Vagina (tissue), 2 donors: ENCODE measurements around the gene TM9SF2. TPM values are rescaled to one million over a fixed set of nuclear protein-coding genes. Genes with fewer than 3 reads are reported as not detected.

ENCODE experiments used
- DNase-seq, 2 donors: peaks; one replicate each; pipeline ENCODE4 v3.0.0-alpha.2; 2017; ENCODE audit errors: extremely low spot score in 2 of 2
- H3K27ac ChIP-seq: fragments of 200-600 bp; sonication (generic); one replicate; pipeline ENCODE4 v1.5.1; 2019
- H3K27me3 ChIP-seq: fragments of 200-600 bp; sonication (generic); one replicate; pipeline ENCODE4 v1.5.1; 2019
- H3K36me3 ChIP-seq, 2 donors: fragments of 200-600 bp; sonication (generic); one replicate each; pipeline ENCODE4 v1.5.1; 2017 to 2019
- H3K4me1 ChIP-seq: fragments of 200-600 bp; sonication (generic); one replicate; pipeline ENCODE4 v1.5.1; 2019
- H3K4me3 ChIP-seq, 2 donors: fragments of 200-600 bp; sonication (generic); 1 replicate in 1 of 2; 2 replicates in 1 of 2; pipeline ENCODE4 v1.5.1; 2016 to 2019
- H3K9me3 ChIP-seq: fragments of 200-600 bp; sonication (generic); one replicate; pipeline ENCODE4 v1.5.1; 2019
- CTCF ChIP-seq, 3 experiments: fragments of 450-650 bp in 2 of 3; fragments of 200-600 bp in 1 of 3; sonication (generic) in 1 of 3; IDR thresholded peaks; one replicate each; pipeline ENCODE4 v1.5.1; 2017 to 2019; ENCODE audit warnings: antibody characterized with exemption in 3 of 3, mild to moderate bottlenecking in 2 of 3, moderate library complexity in 2 of 3
- POLR2A ChIP-seq, 2 donors: fragments of 450-650 bp; IDR thresholded peaks; one replicate each; pipeline ENCODE4 v1.6.1; 2017; ENCODE audit warnings: antibody characterized with exemption in 2 of 2, mild to moderate bottlenecking in 2 of 2, moderate library complexity in 2 of 2
- POLR2AphosphoS5 ChIP-seq, 2 donors: sonication (generic); formaldehyde crosslinking; IDR thresholded peaks; one replicate each; pipeline ENCODE4 v1.9.0; 2017; ENCODE audit warnings: antibody characterized with exemption in 2 of 2, mild to moderate bottlenecking in 2 of 2, low read depth in 1 of 2; ENCODE audit not compliant: insufficient read depth in 1 of 2
- intact Hi-C: fragments of 100-400 bp; cut with DNase I; formaldehyde crosslinking; loops from one replicate; pipeline ENCODE4 v1.15.1; 2023
- total RNA-seq: library from RNA; depleted of rRNA; stranded (reverse); fragments of >200 nt; gene quantifications from one replicate; pipeline ENCODE4 v1.2.3, GENCODE V29; 2016

The TM9SF2 gene
- total RNA-seq, 1 donor from 2014 or later: 59.2 TPM

GRCh38 chr13:99572921-99573320 is 71.6 kb downstream of the TM9SF2 start:
- TF ChIP-seq POLR2A (IDR thresholded peaks at IDR 0.05) (no peak), POLR2AphosphoS5 (IDR thresholded peaks at IDR 0.05; ENCODE audit: insufficient read depth in 1 of 2, low read depth in 1 of 2) (no peak), CTCF (IDR thresholded peaks at IDR 0.05) (no peak)
- H3K27me3 ChIP-seq: no peaks in the 10 kb centered on the region
- DNase-seq: no peak
- no peaks in the 10 kb centered on the region for H3K36me3 ChIP-seq
- H3K4me3 ChIP-seq: no peak overlapping the region
- no peak overlapping the region for H3K27ac ChIP-seq
- no peaks in the 10 kb centered on the region for H3K4me1 ChIP-seq
- H3K9me3 ChIP-seq: no peaks in the 10 kb centered on the region
- intact Hi-C loops: no loop called here

GRCh38 chr13:99575376-99576120 is 74.3 kb downstream of the TM9SF2 start:
- DNase-seq: no peak
- Histone ChIP-seq H3K27ac (no peak overlapping the region), H3K27me3 (no peaks in the 10 kb centered on the region), H3K4me3 (no peak overlapping the region), H3K9me3 (no peaks in the 10 kb centered on the region), H3K4me1 (no peaks in the 10 kb centered on the region), H3K36me3 (no peaks in the 10 kb centered on the region)
- intact Hi-C loops: no loop called here
- no peak for TF ChIP-seq CTCF (IDR thresholded peaks at IDR 0.05)

GRCh38 chr13:99577934-99578917 is 77.0 kb downstream of the TM9SF2 start:
- TF ChIP-seq POLR2A (IDR thresholded peaks at IDR 0.05) (no peak), CTCF (IDR thresholded peaks at IDR 0.05) (no peak), POLR2AphosphoS5 (IDR thresholded peaks at IDR 0.05; ENCODE audit: insufficient read depth in 1 of 2, low read depth in 1 of 2) (no peak)
- H3K4me1 ChIP-seq: no peaks in the 10 kb centered on the region
- intact Hi-C loops: no loop called here
- DNase-seq: peak in 1 of 2 donors; percentile 75
- no peaks in the 10 kb centered on the region for H3K27me3 ChIP-seq
- H3K36me3 ChIP-seq: no peaks in the 10 kb centered on the region
- H3K9me3 ChIP-seq: no peaks in the 10 kb centered on the region
- no peak overlapping the region for H3K4me3 ChIP-seq
- no peak overlapping the region for H3K27ac ChIP-seq

- no peaks in the 10 kb centered on the region for H3K36me3 ChIP-seq
- H3K4me1 ChIP-seq: no peaks in the 10 kb centered on the region
- TF ChIP-seq POLR2A (IDR thresholded peaks at IDR 0.05) (no peak), CTCF (IDR thresholded peaks at IDR 0.05) (no peak), POLR2AphosphoS5 (IDR thresholded peaks at IDR 0.05; ENCODE audit: insufficient read depth in 1 of 2, low read depth in 1 of 2) (no peak)
- intact Hi-C loops: no loop called here
- no peak overlapping the region for H3K27ac ChIP-seq
- no peaks in the 10 kb centered on the region for H3K27me3 ChIP-seq
- no peaks in the 10 kb centered on the region for H3K9me3 ChIP-seq
- H3K4me3 ChIP-seq: no peak overlapping the region
- peak in 1 of 2 donors; percentile 65 for DNase-seq
Observed at GRCh38 chr13:99580500-99581268, 79.4 kb downstream of the TM9SF2 start.
